Skeletal muscle tissue (tissue), 4 donors: ENCODE data around the gene RAC3. TPM values are rescaled to one million over a fixed set of nuclear protein-coding genes. Genes with fewer than 3 reads are reported as not detected.
A peak's percentile ranks its signal among the peaks of the same experiment; 100 is the strongest.

Experiments used
- H3K27ac ChIP-seq: one replicate; pipeline ENCODE4 v1.7.0; 2013; ENCODE audit warnings: mild to moderate bottlenecking, low read depth, low read length, inconsistent platforms
- H3K27me3 ChIP-seq, 3 donors: one replicate each; pipeline ENCODE4 v1.7.0; 2013; ENCODE audit warnings: low read length in 3 of 3; ENCODE audit not compliant: control insufficient read depth in 3 of 3, insufficient read depth in 3 of 3
- H3K36me3 ChIP-seq, 3 donors: one replicate each; pipeline ENCODE4 v1.7.0; 2013; ENCODE audit warnings: low read length in 3 of 3; ENCODE audit not compliant: control insufficient read depth in 3 of 3, insufficient read depth in 3 of 3
- H3K4me1 ChIP-seq, 3 donors: one replicate each; pipeline ENCODE4 v1.7.0; 2013; ENCODE audit warnings: low read length in 3 of 3, mild to moderate bottlenecking in 3 of 3; ENCODE audit not compliant: control insufficient read depth in 3 of 3, insufficient read depth in 3 of 3
- H3K4me3 ChIP-seq, 3 donors: one replicate each; pipeline ENCODE4 v1.7.0; 2013; ENCODE audit warnings: low read length in 3 of 3
- H3K9ac ChIP-seq, 3 donors: one replicate each; pipeline ENCODE4 v1.7.0; 2013; ENCODE audit warnings: low read length in 3 of 3, mild to moderate bottlenecking in 3 of 3, moderate library complexity in 2 of 3, low read depth in 1 of 3
- H3K9me3 ChIP-seq, 3 donors: one replicate each; pipeline ENCODE4 v1.7.0; 2013; ENCODE audit warnings: low read length in 3 of 3; ENCODE audit not compliant: control insufficient read depth in 3 of 3
- total RNA-seq: library from RNA; depleted of rRNA; stranded (reverse); fragments of >200 nt; gene quantifications from one replicate; pipeline ENCODE4 v1.2.3, GENCODE V29; 2014
- donor health status: Osteomylitis.

The RAC3 gene
- total RNA-seq, 1 donor from 2014 or later, result 8.4 TPM

- Histone ChIP-seq H3K36me3 (peaks cover 5 to 15% (median 9%) of the 10 kb centered on the region in 3 donors), H3K4me3 (peak overlapping the region; percentile 7 to 67 (median 52)), H3K27me3 (no peaks in the 10 kb centered on the region), H3K4me1 (peaks cover 23 to 38% (median 31%) of the 10 kb centered on the region in 3 donors), H3K9me3 (no peaks in the 10 kb centered on the region), H3K27ac (peak overlapping the region; percentile 73), H3K9ac (peak overlapping the region; percentile 56 to 81 (median 65))
These were observed 39.0 kb upstream of the RAC3 start for GRCh38 chr17:81992306-81993102.

GRCh38 chr17:81993729-81994592, 37.5 kb upstream of the RAC3 start:
- Histone ChIP-seq H3K4me1 (peaks cover 33 to 48% (median 38%) of the 10 kb centered on the region in 3 donors), H3K4me3 (no peak overlapping the region), H3K36me3 (peaks cover 5 to 14% (median 9%) of the 10 kb centered on the region in 3 donors), H3K9me3 (no peaks in the 10 kb centered on the region), H3K9ac (no peak overlapping the region), H3K27ac (no peak overlapping the region), H3K27me3 (no peaks in the 10 kb centered on the region)

- Histone ChIP-seq H3K36me3 (peaks cover 5 to 14% (median 9%) of the 10 kb centered on the region in 3 donors), H3K4me1 (peaks cover 37 to 53% (median 43%) of the 10 kb centered on the region in 3 donors), H3K9me3 (no peaks in the 10 kb centered on the region), H3K4me3 (no peak overlapping the region), H3K27ac (no peak overlapping the region), H3K27me3 (no peaks in the 10 kb centered on the region), H3K9ac (no peak overlapping the region)
These were observed 36.6 kb upstream of the RAC3 start for GRCh38 chr17:81994593-81995462.

GRCh38 chr17:81995463-81996231, 35.8 kb upstream of the RAC3 start:
- peaks cover 5 to 14% (median 9%) of the 10 kb centered on the region in 3 donors for H3K36me3 ChIP-seq
- no peak overlapping the region for H3K4me3 ChIP-seq
- H3K27ac ChIP-seq, result no peak overlapping the region
- no peaks in the 10 kb centered on the region for H3K9me3 ChIP-seq
- H3K9ac ChIP-seq, result no peak overlapping the region
- H3K4me1 ChIP-seq, result peaks cover 39 to 55% (median 46%) of the 10 kb centered on the region in 3 donors
- no peaks in the 10 kb centered on the region for H3K27me3 ChIP-seq

GRCh38 chr17:81996232-81996756, 35.2 kb upstream of the RAC3 start:
- Histone ChIP-seq H3K27ac (no peak overlapping the region), H3K9ac (no peak overlapping the region), H3K4me3 (no peak overlapping the region), H3K36me3 (peaks cover 5 to 14% (median 9%) of the 10 kb centered on the region in 3 donors), H3K9me3 (no peaks in the 10 kb centered on the region), H3K4me1 (peaks cover 38 to 55% (median 46%) of the 10 kb centered on the region in 3 donors), H3K27me3 (no peaks in the 10 kb centered on the region)

- Histone ChIP-seq H3K36me3 (peaks cover 5 to 14% (median 9%) of the 10 kb centered on the region in 3 donors), H3K9me3 (no peaks in the 10 kb centered on the region), H3K4me1 (peaks cover 33 to 54% (median 45%) of the 10 kb centered on the region in 3 donors), H3K27ac (no peak overlapping the region), H3K4me3 (no peak overlapping the region), H3K9ac (no peak overlapping the region), H3K27me3 (no peaks in the 10 kb centered on the region)
These were observed 34.6 kb upstream of the RAC3 start for GRCh38 chr17:81996757-81997441.

- peaks cover 30 to 49% (median 44%) of the 10 kb centered on the region in 3 donors for H3K4me1 ChIP-seq
- H3K9me3 ChIP-seq, result no peaks in the 10 kb centered on the region
- H3K4me3 ChIP-seq, result no peak overlapping the region
- no peak overlapping the region for H3K27ac ChIP-seq
- no peaks in the 10 kb centered on the region for H3K27me3 ChIP-seq
- H3K36me3 ChIP-seq, result peaks cover 5 to 14% (median 9%) of the 10 kb centered on the region in 3 donors
- H3K9ac ChIP-seq, result no peak overlapping the region
These were observed 33.3 kb upstream of the RAC3 start for GRCh38 chr17:81998212-81998611.

GRCh38 chr17:81998691-81999438, 32.6 kb upstream of the RAC3 start:
- peaks cover 37 to 51% (median 46%) of the 10 kb centered on the region in 3 donors for H3K4me1 ChIP-seq
- H3K27me3 ChIP-seq, result no peaks in the 10 kb centered on the region
- H3K36me3 ChIP-seq, result peaks cover 5 to 11% (median 9%) of the 10 kb centered on the region in 3 donors
- H3K4me3 ChIP-seq, result no peak overlapping the region
- no peak overlapping the region for H3K27ac ChIP-seq
- peak overlapping the region in 1 of 3 donors; percentile 16 for H3K9ac ChIP-seq
- H3K9me3 ChIP-seq, result no peaks in the 10 kb centered on the region
